Measurements from ENCODE around the gene KIRREL3. TPM values are rescaled to one million over a fixed set of nuclear protein-coding genes. Genes with fewer than 3 reads are reported as not detected.

KIRREL3 gene
- total RNA-seq, 1 experiment from 2014 or later = not detected

- in situ Hi-C loops (cut with HindIII; ENCODE audit: low pct_unique_long_range_greater_than_20kb, low sequenced_read_pairs) = no loop called here
- DNase-seq (ENCODE audit: low read depth, low spot score) = no peak
These were observed 2.2 kb upstream of the KIRREL3 start for GRCh38 chr11:127002669-127003259.

GRCh38 chr11:127000981-127001380, 411 bp upstream of the KIRREL3 start:
- DNase-seq (ENCODE audit: low read depth, low spot score) = no peak
- in situ Hi-C loops (cut with HindIII; ENCODE audit: low pct_unique_long_range_greater_than_20kb, low sequenced_read_pairs) = no loop called here

DNA sequence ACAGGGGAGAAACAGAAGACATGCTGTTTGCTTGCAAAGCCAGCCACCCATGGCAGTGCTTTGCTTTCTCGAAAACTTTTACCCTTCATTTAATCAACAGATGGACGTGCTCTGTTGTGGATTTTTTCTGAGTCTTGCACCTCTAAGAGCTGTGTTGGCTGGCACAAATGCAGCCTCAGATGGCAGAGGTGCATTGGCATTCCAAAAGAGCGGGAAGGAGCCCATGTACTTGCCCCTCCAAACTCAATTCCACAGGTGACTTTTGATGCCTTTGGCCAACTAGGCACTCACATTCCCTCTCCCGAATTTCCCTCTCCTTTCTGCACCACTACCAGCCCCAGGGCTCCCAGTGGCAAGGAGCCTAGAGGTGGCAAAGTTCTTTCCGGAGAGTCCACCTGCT, 1.2 kb downstream of the KIRREL3 start:
- no peak for DNase-seq (ENCODE audit: low read depth, low spot score)
- in situ Hi-C loops (cut with HindIII; ENCODE audit: low pct_unique_long_range_greater_than_20kb, low sequenced_read_pairs) = no loop called here

DNA sequence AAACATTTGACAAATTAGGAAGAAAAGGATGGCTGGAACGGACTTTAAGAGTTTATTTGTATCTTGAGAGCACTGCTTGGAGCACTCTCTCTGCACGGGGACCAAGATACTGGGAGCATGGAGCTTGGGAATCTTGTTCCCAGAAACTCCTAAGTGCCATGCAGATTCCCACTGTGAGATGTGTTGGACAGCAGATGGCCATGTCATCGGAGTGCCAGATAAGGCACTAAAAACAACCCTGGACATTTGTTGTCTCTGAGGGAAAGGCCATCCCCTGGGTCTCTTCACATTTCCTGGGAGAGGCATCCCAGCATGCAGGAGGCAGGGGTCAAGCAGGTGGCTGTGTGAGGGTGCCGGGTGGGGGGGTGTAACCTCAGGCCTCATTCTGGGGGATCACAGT, 2.9 kb downstream of the KIRREL3 start:
- in situ Hi-C loops (cut with HindIII; ENCODE audit: low pct_unique_long_range_greater_than_20kb, low sequenced_read_pairs) = no loop called here
- no peak for DNase-seq (ENCODE audit: low read depth, low spot score)

DNA sequence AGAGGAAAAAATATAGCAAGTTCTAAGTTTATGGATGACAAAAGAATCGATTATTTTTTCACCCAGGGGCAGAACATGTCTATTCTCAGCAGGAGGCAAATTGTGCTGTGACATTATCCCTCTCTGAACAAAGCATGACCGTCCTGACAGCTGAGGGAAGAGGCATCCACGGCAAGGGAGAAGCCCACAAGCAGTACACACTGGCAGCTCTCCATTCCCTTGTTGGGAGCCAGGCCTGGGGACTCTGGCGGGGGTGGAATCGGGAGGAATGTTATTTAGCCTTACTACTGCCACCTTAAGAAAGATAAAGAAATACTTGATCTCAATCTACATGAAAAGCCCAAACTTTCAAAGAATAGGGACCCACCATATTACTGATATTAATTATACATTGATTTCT, 3.4 kb downstream of the KIRREL3 start:
- in situ Hi-C loops (cut with HindIII; ENCODE audit: low pct_unique_long_range_greater_than_20kb, low sequenced_read_pairs) = no loop called here
- DNase-seq (ENCODE audit: low read depth, low spot score) = no peak

GRCh38 chr11:126996036-126996804, 4.3 kb downstream of the KIRREL3 start:
- DNase-seq (ENCODE audit: low read depth, low spot score) = no peak
- in situ Hi-C loops (cut with HindIII; ENCODE audit: low pct_unique_long_range_greater_than_20kb, low sequenced_read_pairs) = no loop called here

DNA sequence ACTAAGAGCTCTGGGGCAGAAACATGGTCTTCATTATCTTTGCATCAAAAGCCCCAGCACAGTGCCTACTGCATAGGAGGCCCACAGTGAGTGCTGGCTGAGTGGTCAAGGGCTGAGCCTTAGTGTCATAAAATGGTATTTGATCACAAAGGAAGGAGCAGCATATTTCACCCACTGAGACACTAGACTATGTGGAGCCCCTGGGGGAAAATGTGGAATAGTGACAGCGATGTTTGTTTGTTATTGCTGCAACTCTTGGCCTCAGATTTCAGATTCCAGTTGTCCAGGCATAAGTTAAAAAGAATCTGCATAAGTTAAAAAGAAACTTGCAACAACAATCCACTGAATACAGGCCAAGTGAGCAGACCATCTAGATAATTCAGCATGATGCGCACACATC, 7.0 kb downstream of the KIRREL3 start:
- in situ Hi-C loops (cut with HindIII; ENCODE audit: low pct_unique_long_range_greater_than_20kb, low sequenced_read_pairs) = no loop called here
- no peak for DNase-seq (ENCODE audit: low read depth, low spot score)

DNA sequence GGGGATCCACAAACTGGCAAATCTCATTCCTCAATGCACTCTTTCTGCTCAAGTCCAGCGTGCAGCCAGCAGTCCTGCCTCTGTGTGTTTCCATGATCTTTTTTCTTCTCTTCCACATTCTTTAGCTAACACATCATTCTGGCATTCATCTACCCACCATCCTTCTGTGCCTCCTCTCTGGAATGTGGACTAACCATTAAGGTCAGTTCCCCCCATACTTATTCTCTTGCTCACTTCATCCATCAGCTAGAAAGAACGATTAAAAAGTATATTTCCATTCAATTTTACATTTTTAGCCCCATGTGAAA, 7.8 kb downstream of the KIRREL3 start:
- no peak for DNase-seq (ENCODE audit: low read depth, low spot score)
- in situ Hi-C loops (cut with HindIII; ENCODE audit: low pct_unique_long_range_greater_than_20kb, low sequenced_read_pairs) = no loop called here

GRCh38 chr11:126992065-126992803, 8.3 kb downstream of the KIRREL3 start:
- in situ Hi-C loops (cut with HindIII; ENCODE audit: low pct_unique_long_range_greater_than_20kb, low sequenced_read_pairs) = no loop called here
- no peak for DNase-seq (ENCODE audit: low read depth, low spot score)

DNA sequence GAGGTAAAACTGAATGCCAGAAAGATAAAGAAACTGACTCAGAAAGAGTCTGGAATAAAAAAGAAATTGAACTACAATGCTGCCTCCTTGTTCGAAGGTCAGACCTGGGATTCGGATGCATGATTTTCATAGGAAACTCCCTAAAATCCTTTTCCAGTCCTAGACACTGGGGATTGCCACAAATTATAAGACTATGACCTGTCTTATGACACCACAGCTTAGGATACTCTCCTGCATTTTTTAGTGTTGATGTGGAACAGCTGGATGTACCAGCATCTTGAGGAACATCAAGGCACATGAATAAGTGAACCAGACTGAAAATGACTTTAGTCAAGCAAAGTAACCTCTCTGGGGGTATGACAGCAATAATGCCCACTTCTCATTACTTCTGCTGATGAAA, 9.0 kb downstream of the KIRREL3 start:
- in situ Hi-C loops (cut with HindIII; ENCODE audit: low pct_unique_long_range_greater_than_20kb, low sequenced_read_pairs) = no loop called here
- no peak for DNase-seq (ENCODE audit: low read depth, low spot score)

- in situ Hi-C loops (cut with HindIII; ENCODE audit: low pct_unique_long_range_greater_than_20kb, low sequenced_read_pairs) = no loop called here
- no peak for DNase-seq (ENCODE audit: low read depth, low spot score)
These were observed 9.7 kb downstream of the KIRREL3 start for GRCh38 chr11:126990716-126991480.

- in situ Hi-C loops (cut with HindIII; ENCODE audit: low pct_unique_long_range_greater_than_20kb, low sequenced_read_pairs) = no loop called here
- peak; percentile 61 for DNase-seq (ENCODE audit: low read depth, low spot score)
These were observed 10.4 kb downstream of the KIRREL3 start for GRCh38 chr11:126989942-126990715.

DNA sequence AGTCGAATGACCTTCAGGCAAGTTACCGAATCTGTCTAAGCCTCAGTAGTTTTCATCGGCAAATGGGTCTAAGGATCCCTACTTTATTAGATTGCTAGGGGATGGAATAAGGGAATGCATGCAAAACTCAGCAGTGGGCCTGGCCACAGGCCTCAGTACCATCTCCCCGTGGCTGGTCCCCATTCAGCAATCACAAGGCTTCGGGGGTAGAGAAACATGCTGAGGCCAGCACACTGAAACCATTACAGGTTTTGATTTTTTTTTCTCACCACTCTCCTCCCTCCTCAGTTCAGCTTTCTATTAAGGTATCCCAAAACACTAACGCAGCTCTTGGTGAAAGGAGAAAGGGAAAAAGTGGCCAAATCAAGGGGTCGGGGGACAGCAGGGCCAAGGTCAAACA, 11.9 kb downstream of the KIRREL3 start:
- DNase-seq (ENCODE audit: low read depth, low spot score) = no peak
- in situ Hi-C loops (cut with HindIII; ENCODE audit: low pct_unique_long_range_greater_than_20kb, low sequenced_read_pairs) = no loop called here

GRCh38 chr11:126981635-126982034, 18.9 kb downstream of the KIRREL3 start:
- no peak for DNase-seq (ENCODE audit: low read depth, low spot score)
- in situ Hi-C loops (cut with HindIII; ENCODE audit: low pct_unique_long_range_greater_than_20kb, low sequenced_read_pairs) = no loop called here

DNA sequence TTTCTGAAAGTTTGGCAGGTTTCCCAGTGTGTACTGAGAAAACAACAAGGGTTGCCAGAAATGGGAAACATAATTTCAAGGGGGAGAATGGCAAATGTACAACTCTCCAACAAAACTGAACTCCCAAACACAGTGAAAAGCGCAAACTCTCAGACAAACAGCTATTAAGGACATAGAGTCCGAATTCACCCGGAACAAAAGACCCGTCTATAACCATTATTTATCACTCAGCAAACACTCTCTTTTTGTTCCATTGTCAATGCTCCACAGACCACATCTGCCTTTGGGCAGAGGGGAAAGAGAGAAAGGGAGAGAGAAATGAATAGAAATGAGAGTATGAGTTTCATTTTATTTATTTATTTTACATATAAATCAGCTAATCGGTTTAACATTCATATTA, 21.7 kb downstream of the KIRREL3 start:
- DNase-seq (ENCODE audit: low read depth, low spot score) = no peak
- in situ Hi-C loops (cut with HindIII; ENCODE audit: low pct_unique_long_range_greater_than_20kb, low sequenced_read_pairs) = no loop called here

DNA sequence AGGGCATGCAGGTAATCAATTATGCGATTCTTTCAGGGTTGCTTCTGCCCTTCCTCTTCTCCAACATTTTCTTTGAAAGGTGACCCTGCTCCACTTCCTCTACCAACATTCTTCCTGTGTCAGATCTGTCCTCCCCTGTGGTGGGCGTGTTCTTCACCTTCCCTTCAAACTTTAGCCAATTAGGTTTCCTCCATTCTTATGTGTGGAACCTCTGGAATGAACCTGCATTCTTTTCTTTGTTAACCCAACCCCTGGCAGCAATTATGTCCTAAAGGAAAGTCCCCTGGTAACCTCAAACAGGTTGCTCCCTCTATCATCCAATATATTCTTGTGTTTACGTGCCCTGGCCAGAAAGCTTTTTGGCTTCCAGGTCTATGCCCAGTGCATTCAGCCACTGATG, 22.4 kb downstream of the KIRREL3 start:
- in situ Hi-C loops (cut with HindIII; ENCODE audit: low pct_unique_long_range_greater_than_20kb, low sequenced_read_pairs) = no loop called here
- no peak for DNase-seq (ENCODE audit: low read depth, low spot score)

DNA sequence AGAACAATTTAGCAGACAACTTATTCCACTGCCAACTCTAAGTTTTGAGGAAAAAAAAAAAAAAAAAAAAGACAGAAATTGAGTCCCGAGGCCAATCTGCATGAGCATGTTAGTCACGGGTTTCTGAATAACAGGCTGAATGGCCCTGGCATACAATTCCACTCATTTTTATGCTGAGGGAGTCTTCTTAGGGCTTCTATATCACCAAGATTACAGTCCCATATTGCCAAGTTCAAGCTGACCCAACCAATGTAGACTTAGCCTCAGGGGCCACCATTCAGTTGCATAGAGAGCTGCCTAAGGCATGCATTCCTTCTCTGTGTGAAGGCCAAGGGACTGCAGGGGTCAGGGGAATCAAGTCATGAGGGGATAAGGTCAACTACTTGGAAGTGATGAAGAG, 27.5 kb downstream of the KIRREL3 start:
- DNase-seq (ENCODE audit: low read depth, low spot score) = peak; percentile 4
- in situ Hi-C loops (cut with HindIII; ENCODE audit: low pct_unique_long_range_greater_than_20kb, low sequenced_read_pairs) = no loop called here

- in situ Hi-C loops (cut with HindIII; ENCODE audit: low pct_unique_long_range_greater_than_20kb, low sequenced_read_pairs) = no loop called here
- no peak for DNase-seq (ENCODE audit: low read depth, low spot score)
These were observed 29.3 kb downstream of the KIRREL3 start for GRCh38 chr11:126971305-126971704.
